BJ (cell line): ENCODE results near the gene C2CD2. TPM values are rescaled to one million over a fixed set of nuclear protein-coding genes. Genes with fewer than 3 reads are reported as not detected.

Experiments used
- CTCF ChIA-PET: fragments of 350-600 bp; formaldehyde crosslinking; extraction: SDS; loops from one replicate; lab custom pipeline; 2021; ENCODE audit warnings: antibody characterized with exemption, inconsistent platforms; lab: Yijun Ruan, JAX
- POLR2A ChIA-PET: fragments of 300-600 bp; sonication (Branson Sonifier 250); formaldehyde crosslinking; extraction: SDS; loops from one replicate; lab custom pipeline; 2021; ENCODE audit warnings: antibody characterized with exemption; lab: Charles Lee
- DNase-seq: peaks from one replicate; pipeline ENCODE4 v3.0.0-alpha.2; 2011; ENCODE audit warnings: low read depth
- H3K27me3 ChIP-seq: 2 replicates; pipeline ENCODE4 v1.6.0; 2011; ENCODE audit warnings: low read length; ENCODE audit not compliant: control insufficient read depth, insufficient read depth
- H3K36me3 ChIP-seq: 2 replicates; pipeline ENCODE4 v1.5.1; 2011; ENCODE audit warnings: low read length; ENCODE audit not compliant: control insufficient read depth, insufficient read depth
- H3K4me3 ChIP-seq: 2 replicates; pipeline ENCODE4 v1.5.1; 2011; ENCODE audit warnings: low read depth, mild to moderate bottlenecking, control low read depth, low read length
- CTCF ChIP-seq: IDR thresholded peaks from 2 replicates; pipeline ENCODE4 v1.5.1; 2011; ENCODE audit warnings: low read depth, mild to moderate bottlenecking, control low read depth, inconsistent platforms, low read length, moderate library complexity; ENCODE audit not compliant: insufficient read depth
- polyA plus RNA-seq: library from polyadenylated mRNA; depleted of rRNA; stranded (reverse); fragments of >200 nt; gene quantifications from 2 replicates; pipeline ENCODE4 v1.2.3, GENCODE V29; 2011

The C2CD2 gene
- polyA plus RNA-seq, 1 experiment = 21.9 TPM

GRCh38 chr21:41858466-41859296 lies 95.1 kb downstream of the C2CD2 start:
- no peaks in the 10 kb centered on the region for H3K27me3 ChIP-seq
- H3K36me3 ChIP-seq = peaks cover 13% of the 10 kb centered on the region
- no peak for DNase-seq
- no peak overlapping the region for H3K4me3 ChIP-seq
- POLR2A ChIA-PET = no interaction called here
- CTCF ChIA-PET = interaction anchor here (0.7 to 1.3 kb wide), 2 partner anchors 12 to 16 kb away, joined by 3 to 4 read pairs; no protein-coding TSS in a partner anchor
- no peak for TF ChIP-seq CTCF

GRCh38 chr21:41857771-41858300 lies 96.0 kb downstream of the C2CD2 start:
- no peak for DNase-seq
- ChIA-PET CTCF (no interaction called here), POLR2A (no interaction called here)
- Histone ChIP-seq H3K36me3 (peaks cover 13% of the 10 kb centered on the region), H3K4me3 (no peak overlapping the region), H3K27me3 (no peaks in the 10 kb centered on the region)
- no peak for TF ChIP-seq CTCF

- ChIA-PET CTCF (interaction anchor here (1.3 kb wide), 1 partner anchor 261 kb away, joined by 4 read pairs; no protein-coding TSS in a partner anchor), POLR2A (no interaction called here)
- Histone ChIP-seq H3K4me3 (no peak overlapping the region), H3K27me3 (no peaks in the 10 kb centered on the region), H3K36me3 (peaks cover 13% of the 10 kb centered on the region)
- TF ChIP-seq CTCF = no peak
- DNase-seq = no peak
Observed at GRCh38 chr21:41856572-41856971, 97.2 kb downstream of the C2CD2 start.

- Histone ChIP-seq H3K27me3 (no peaks in the 10 kb centered on the region), H3K4me3 (no peak overlapping the region), H3K36me3 (peaks cover 13% of the 10 kb centered on the region)
- ChIA-PET CTCF (interaction anchor here (0.7 to 1.0 kb wide), 2 partner anchors 18 to 263 kb away, joined by 3 read pairs; no protein-coding TSS in a partner anchor), POLR2A (no interaction called here)
- TF ChIP-seq CTCF = no peak
- no peak for DNase-seq
Observed at GRCh38 chr21:41854426-41854995, 99.3 kb downstream of the C2CD2 start.

DNA sequence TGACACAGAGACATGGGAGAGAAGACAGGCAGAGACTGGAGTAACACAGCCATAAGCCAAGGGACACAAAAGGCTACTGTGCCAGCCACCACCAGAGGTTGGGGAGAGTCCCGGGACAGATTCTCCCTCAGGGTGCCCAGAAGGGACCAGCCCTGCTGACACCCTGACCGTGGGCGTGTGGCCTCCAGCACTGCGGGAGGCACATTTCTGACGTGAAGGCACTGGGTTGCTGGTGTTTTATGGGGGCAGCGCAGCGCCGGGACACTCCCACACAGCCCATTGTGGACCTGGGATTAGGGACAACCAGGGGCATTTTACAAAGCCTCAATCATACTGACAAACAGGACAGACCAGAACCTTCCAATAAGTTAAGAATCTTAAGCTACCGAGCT lies 100.9 kb downstream of the C2CD2 start:
- CTCF ChIA-PET = interaction anchor here (1.5 kb wide), 1 partner anchor 8 kb away, joined by 4 read pairs; no protein-coding TSS in a partner anchor
- H3K4me3 ChIP-seq = no peak overlapping the region
- no peaks in the 10 kb centered on the region for H3K27me3 ChIP-seq
- POLR2A ChIA-PET = no interaction called here
- peaks cover 9% of the 10 kb centered on the region for H3K36me3 ChIP-seq
- no peak for DNase-seq
- no peak for TF ChIP-seq CTCF
